ENCODE results near the gene GCK.
"Not testable (repeated sequence)": the region's sequence is repeated elsewhere in the genome, so short reads cannot be mapped to it uniquely, and the experiment has no call there.

The GCK gene

GRCh38 chr7:44201813-44202212 is 12.6 kb upstream of the GCK start:
- no peak for DNase-seq (ENCODE audit: low read depth)

- peak; percentile 95 for DNase-seq (ENCODE audit: low read depth)
Observed at GRCh38 chr7:44200699-44201461, 11.6 kb upstream of the GCK start, which contains the start of gene YKT6. TSS of gene YKT6 (plus strand) at chr7:44200978. CDS start at chr7:44201136, 158 bp downstream.

- not testable (repeated sequence) for DNase-seq (ENCODE audit: low read depth)
Observed at GRCh38 chr7:44200163-44200562, 10.9 kb upstream of the GCK start.

- DNase-seq (ENCODE audit: low read depth) = no peak
Observed at GRCh38 chr7:44197474-44197873, 8.2 kb upstream of the GCK start.

- DNase-seq (ENCODE audit: low read depth) = no peak
Observed at GRCh38 chr7:44196450-44196872, 7.2 kb upstream of the GCK start.

- DNase-seq (ENCODE audit: low read depth) = no peak
Observed at GRCh38 chr7:44195889-44196288, 6.7 kb upstream of the GCK start.

GRCh38 chr7:44194562-44195145 is 5.4 kb upstream of the GCK start:
- no peak for DNase-seq (ENCODE audit: low read depth)

GRCh38 chr7:44194069-44194468 is 4.8 kb upstream of the GCK start:
- DNase-seq (ENCODE audit: low read depth) = no peak

- DNase-seq (ENCODE audit: low read depth) = no peak
Observed at GRCh38 chr7:44193011-44193802, 4.0 kb upstream of the GCK start.

- no peak for DNase-seq (ENCODE audit: low read depth)
Observed at GRCh38 chr7:44191171-44191570, 1.9 kb upstream of the GCK start.

GRCh38 chr7:44189993-44190872 is 994 bp upstream of the GCK start:
- DNase-seq (ENCODE audit: low read depth) = no peak

GRCh38 chr7:44188480-44189225 is 586 bp downstream of the GCK start:
- no peak for DNase-seq (ENCODE audit: low read depth)

GRCh38 chr7:44187636-44188416 is 1.4 kb downstream of the GCK start:
- no peak for DNase-seq (ENCODE audit: low read depth)

- DNase-seq (ENCODE audit: low read depth) = no peak
Observed at GRCh38 chr7:44186736-44187135, 2.5 kb downstream of the GCK start.

- no peak for DNase-seq (ENCODE audit: low read depth)
Observed at GRCh38 chr7:44185729-44186128, 3.5 kb downstream of the GCK start.

- DNase-seq (ENCODE audit: low read depth) = no peak
Observed at GRCh38 chr7:44184873-44185446, 4.3 kb downstream of the GCK start.

- DNase-seq (ENCODE audit: low read depth) = peak; percentile 77
Observed at GRCh38 chr7:44184206-44184872, 4.9 kb downstream of the GCK start.

GRCh38 chr7:44183386-44183785 is 5.9 kb downstream of the GCK start:
- DNase-seq (ENCODE audit: low read depth) = no peak

GRCh38 chr7:44182827-44183226 is 6.4 kb downstream of the GCK start:
- DNase-seq (ENCODE audit: low read depth) = no peak

All from HS-5 (cell line).